Muscle of arm (tissue), 12 donors: Measurements from ENCODE around the gene TRIM10. TPM values are rescaled to one million over a fixed set of nuclear protein-coding genes. Genes with fewer than 3 reads are reported as not detected.
"Not testable (repeated sequence)": the region's sequence is repeated elsewhere in the genome, so short reads cannot be mapped to it uniquely, and the experiment has no call there.

ENCODE experiments used
- DNase-seq: peaks from one replicate; pipeline ENCODE4 v3.0.0-alpha.2; 2013
- polyA plus RNA-seq, 12 donors: library from polyadenylated mRNA; unstranded; fragments of 120-200 nt; gene quantifications; one replicate each; pipeline ENCODE4 v1.2.1, GENCODE V29; 2013; ENCODE audit not compliant: insufficient read length in 12 of 12

Gene TRIM10
- polyA plus RNA-seq, 12 donors, result 0.15 to 1.9 (median 0.45) TPM; not detected in 2

DNA sequence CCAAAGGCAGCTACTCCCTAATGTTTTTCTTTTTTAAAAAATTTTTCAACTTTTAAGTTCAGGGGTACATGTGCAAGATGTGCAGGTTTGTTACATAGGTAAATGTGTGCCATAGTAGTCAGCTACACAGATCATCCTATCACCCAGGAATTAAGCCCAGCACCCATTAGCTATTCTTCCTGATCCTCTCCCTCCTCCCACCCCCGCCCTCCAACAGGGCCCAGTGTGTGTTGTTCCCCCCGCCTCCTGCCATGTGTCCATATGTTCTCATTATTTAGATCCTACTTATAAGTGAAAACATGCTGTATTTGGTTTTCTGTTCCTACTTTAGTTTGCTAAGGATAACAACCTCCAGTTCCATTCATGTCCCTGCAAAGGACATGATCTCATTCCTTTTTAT, 14.8 kb upstream of the TRIM10 start:
- DNase-seq, result no peak

DNA sequence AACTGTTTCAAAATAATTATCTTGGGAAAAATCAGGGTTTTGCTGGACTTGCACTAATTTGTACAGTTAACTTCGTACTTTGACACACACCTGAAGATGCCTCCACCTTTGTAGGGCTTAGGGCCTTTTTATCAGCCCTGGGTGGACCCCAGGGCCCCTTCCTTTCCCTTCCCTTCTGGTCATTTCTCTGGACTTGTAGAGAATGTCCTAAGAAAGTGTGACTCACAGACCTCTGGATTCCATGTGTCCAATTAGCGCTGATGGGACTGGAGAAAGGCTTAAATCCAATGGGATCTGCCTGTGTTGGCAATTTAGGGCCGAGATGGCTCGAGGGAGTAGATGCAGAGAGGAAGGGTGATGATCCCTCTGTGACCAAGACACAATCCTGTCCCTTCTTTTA, 11.7 kb upstream of the TRIM10 start:
- DNase-seq, result no peak

- DNase-seq, result no peak
These were observed 10.9 kb upstream of the TRIM10 start for GRCh38 chr6:30171677-30172471.

- peak; percentile 18 for DNase-seq
These were observed 8.9 kb upstream of the TRIM10 start for GRCh38 chr6:30169658-30170614.

DNA sequence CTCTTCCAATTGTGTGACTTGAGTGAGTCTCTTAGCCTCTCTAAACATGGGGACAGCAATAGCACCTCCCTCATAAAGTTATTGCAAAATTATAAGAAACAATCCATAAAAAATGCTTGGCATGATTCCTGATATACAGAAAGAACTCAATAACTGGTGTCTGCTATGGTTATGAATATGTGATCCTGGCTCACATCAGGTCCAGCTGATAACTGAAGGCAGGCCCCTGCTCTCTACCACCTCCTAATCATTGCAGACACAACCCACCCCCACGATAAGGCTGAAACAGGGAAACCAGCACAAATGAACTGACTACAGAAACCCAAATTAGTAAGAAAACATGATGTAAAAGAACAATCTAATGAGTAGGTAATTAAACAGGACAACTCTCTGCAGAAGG, 7.7 kb upstream of the TRIM10 start:
- no peak for DNase-seq

- no peak for DNase-seq
These were observed 6.1 kb upstream of the TRIM10 start for GRCh38 chr6:30167101-30167500.

- not testable (repeated sequence) for DNase-seq
These were observed 4.2 kb upstream of the TRIM10 start for GRCh38 chr6:30165238-30165637.

GRCh38 chr6:30164714-30165113, 3.7 kb upstream of the TRIM10 start:
- no peak for DNase-seq

DNA sequence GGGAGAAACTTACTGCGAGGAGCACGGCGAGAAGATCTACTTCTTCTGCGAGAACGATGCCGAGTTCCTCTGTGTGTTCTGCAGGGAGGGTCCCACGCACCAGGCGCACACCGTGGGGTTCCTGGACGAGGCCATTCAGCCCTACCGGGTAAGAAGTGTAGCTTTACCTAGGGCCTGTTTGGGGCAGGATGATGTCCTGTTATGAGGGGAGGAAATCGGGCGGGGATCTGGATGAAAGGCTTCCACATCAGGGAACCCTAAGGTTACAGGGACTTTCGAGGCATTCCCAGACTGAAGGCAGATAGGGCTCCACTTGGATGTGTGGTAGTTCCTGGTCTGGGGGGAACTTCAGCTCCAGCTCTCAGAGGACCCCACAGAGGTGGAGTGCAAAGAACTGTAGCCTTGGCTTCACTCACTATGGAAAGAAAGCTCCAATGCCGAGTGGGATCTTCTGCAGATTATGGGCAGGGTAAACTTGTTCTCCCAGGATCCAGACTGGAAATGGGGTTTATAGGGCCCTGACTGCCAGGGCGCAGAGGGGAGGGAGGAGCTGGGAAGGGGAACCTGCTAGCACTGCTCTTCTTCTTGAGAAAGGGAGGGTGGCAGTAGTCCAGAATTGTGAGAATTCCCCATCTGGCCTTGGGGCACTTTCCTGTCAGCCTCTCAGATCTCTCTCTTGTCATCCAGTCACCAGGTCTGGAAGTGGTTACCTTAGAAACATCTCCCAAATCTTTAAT, 3.1 kb upstream of the TRIM10 start:
- no peak for DNase-seq

DNA sequence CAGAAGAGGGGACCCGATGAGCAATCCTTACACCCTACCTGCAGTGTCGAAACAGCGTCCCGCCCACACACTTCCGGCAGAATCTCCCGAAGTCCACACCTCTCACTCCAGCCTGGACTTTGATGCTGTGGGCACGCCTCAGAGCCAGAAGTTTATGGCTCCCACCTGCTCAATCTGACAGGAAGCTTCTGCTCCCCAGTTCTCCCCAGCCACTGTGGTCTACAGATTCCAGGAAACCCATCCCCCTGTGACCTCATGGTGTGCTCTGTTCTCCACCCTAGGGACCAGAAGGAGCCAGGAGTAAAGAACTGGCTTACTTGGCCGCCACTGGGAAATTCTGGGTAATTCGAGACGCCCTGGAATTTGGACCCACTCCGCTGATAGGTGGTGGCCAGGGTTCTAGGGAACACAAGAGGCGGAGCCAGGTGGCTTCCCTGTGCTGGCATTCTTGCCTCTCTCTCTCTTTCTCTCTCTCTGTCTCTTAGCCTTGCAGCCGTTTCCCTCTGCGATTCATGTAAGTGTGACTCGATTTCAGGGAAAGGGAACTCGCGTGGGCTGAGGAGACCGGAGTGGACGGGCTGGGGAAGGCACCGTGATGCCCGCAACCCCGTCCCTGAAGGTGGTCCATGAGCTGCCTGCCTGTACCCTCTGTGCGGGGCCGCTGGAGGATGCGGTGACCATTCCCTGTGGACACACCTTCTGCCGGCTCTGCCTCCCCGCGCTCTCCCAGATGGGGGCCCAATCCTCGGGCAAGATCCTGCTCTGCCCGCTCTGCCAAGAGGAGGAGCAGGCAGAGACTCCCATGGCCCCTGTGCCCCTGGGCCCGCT, 2.3 kb upstream of the TRIM10 start, which contains the start of gene TRIM15:
TSS of gene TRIM15 (plus strand) at position 457 of the 828 bp plus-strand sequence. CDS start at position 596, 139 bp downstream.
- no peak for DNase-seq

- no peak for DNase-seq
These were observed 1.5 kb upstream of the TRIM10 start for GRCh38 chr6:30162265-30163089.

DNA sequence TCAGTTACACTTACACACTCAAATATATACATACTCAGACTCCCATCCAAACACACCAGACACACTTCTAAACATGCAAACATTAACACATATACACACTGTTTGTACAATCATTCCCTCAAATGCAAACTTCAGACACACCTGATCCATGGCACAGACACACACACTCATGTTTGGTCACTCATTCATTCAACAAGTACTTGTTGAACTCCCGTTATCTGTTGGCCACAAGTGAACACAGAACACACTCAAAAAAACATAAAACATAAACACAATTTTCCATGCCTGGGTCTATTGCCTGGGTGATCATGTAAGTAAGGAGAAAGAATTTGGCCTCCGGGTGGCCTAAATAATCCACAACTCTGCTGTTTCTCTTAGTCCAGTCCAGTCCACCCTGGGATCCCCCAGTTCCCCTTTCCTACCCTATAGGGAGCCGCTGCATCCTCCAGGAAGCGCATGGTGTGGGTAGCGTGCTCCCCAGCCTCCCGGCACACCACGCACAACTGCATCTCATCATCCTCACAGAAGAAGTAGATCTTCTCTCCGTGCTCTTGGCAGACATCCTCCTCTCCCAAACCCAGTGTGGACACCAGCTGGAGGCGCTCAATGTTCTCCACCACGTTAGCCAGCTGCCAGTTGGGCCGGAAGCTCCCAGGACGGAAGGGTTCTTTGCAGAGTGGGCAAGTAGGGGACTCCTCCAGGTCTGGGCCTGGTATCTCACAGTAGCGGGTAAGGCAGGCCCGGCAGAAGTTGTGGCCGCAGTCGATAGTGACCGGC, 815 bp downstream of the TRIM10 start:
- DNase-seq, result no peak

DNA sequence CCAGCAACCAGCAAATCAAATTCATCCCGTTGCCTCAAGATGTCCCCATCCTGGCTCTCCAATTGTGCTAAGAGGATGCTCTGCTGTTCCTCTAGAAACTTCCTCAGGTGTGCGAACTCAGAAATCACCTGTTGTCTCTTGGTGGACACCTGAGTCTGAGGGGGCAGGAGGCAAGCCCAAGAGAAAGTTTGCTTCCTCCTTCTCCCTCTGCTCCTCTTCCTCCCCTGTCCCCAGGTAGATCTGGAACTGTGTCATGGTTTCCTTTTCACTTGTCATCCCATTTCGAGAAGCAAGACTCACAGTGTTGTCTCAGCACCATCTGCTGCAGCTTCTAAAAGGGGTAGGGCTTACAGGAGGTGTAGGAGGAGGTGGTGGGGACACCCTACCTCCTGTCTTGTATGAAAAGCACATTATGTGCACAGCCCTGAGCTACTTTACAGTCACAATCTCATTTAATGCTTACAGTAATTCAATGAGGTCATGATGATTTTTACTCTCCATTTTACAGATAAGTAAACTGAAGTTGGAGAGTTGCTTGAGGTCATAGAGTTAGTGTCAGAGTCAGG, 2.5 kb downstream of the TRIM10 start:
- DNase-seq, result no peak

DNA sequence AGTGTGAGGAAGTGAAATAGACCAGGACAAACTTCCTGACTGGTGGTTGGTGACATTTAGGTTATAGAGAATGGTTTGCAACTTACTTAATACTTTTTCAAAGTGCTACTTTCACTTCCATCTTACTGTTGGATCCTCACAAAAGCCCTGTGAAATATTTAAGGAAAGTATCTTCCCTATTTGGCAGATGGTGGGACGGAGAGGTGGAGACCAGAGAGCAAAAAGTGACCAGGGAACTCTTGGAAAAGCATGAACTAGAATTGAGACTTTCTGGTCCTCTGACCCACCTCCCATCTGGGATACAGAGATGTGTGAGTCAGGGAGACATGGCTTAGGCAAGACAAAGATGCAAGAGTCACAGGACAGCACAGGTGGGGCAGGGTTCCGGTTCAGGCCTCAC, 3.0 kb downstream of the TRIM10 start:
- no peak for DNase-seq

GRCh38 chr6:30157581-30157980, 3.4 kb downstream of the TRIM10 start:
- DNase-seq, result no peak

DNA sequence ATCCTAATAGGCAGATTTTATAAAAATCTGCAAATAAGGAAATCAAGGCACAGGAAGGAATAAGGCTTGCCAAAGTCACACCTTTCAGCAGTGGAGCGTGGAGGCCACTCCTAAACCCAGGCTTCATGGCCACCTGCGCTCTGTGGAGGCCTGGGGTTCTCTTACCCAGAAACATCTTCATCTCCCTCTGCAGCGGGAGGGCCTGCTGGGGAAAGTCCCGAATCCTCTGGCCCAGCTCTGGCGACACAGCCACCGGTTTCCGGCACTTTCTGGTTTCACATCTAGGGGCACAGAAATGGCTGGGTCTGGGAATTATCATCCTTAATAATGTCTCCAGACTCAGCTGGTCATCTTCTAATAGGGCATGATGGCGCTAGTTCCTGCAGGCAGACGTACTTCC, 4.2 kb downstream of the TRIM10 start:
- no peak for DNase-seq

GRCh38 chr6:30156262-30156599, 4.8 kb downstream of the TRIM10 start:
- peak; percentile 10 for DNase-seq

DNA sequence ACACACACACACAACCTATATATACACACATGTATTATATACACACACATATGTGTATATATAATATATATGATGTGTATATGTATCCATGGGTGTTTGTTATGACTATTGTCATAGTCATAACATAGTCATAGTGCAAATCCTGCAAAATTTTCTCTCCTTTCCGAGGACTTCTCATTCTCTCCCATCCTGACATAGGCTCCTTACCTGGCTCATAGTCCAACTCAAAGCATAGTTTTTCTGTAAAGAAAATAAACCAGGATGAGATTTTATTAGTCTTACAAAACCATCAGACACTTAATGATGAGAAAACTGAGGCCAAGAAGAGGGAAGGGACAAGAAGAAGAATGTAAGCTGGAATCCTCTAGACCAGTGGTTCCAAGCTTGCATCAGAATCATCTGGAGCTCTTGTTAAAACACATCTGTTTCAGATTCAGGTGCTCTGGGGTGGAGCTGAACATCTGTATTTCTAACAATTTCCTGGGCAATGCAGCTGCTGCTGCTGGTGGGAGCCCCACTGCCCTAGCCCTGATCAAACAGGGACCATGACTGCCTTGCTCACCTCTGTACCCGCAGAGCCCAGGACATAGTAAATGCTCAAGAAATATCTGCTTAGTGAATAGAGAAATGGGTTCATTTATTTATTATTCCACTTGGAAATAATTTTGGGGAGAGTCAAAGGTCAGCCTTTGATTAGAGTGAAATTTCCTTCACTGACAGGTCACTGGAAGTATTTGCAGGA, 5.3 kb downstream of the TRIM10 start:
- DNase-seq, result no peak
